ENCODE data around the gene HPCAL4. TPM values are rescaled to one million over a fixed set of nuclear protein-coding genes. Genes with fewer than 3 reads are reported as not detected.

The HPCAL4 gene
- total RNA-seq, 1 donor from 2014 or later = 0.13 TPM

DNA sequence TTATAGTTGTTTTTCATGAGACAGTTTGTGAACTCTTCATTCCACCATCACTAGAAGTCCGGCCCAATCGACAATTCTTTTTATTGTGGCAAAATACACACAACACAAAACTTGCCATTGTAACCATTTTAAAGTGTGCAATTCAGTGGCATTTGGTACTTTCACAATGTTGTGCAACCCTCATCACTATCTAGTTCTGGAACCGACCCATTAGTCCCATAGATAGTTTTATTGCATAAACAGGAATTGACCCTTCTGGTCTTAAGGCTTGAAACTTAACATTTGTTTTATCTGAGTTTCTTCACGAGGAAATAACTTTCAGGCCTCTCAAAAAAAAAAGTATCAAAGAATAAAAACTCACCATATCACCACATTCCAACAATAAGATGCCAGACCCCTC lies 38.6 kb upstream of the HPCAL4 start:
- H3K4me3 Mint-ChIP-seq = no peak overlapping the region
- H3K4me1 Mint-ChIP-seq = peaks cover 3% of the 10 kb centered on the region
- peaks cover 35% of the 10 kb centered on the region for H3K27me3 Mint-ChIP-seq (ENCODE audit: insufficient read depth, low read depth)

DNA sequence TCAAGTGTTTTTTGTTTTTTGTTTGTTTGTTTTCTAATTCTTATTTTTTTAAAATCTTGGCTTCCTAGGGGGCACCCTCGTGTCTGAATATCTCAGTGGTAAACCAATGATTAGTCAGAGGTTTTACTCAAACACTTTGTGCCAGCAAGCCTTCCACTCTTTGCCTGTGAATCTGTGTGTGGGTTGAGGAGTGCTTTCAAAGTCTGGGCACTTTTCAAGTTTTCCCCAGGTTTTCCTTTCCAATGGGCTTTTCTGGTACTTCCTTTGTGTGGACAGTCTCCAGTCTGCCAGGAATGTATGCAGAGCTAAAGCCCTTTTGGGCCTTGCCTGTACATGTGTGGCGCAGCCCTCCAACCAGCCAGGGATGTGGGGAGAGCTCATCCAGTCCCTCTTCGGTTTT lies 37.8 kb upstream of the HPCAL4 start:
- H3K4me3 ChIP-seq = no peak overlapping the region
- peaks cover 3% of the 10 kb centered on the region for H3K4me1 Mint-ChIP-seq
- peaks cover 37% of the 10 kb centered on the region for H3K27me3 Mint-ChIP-seq (ENCODE audit: insufficient read depth, low read depth)
- H4K20me1 ChIP-seq (ENCODE audit: low read depth) = no peaks in the 10 kb centered on the region
- no peaks in the 10 kb centered on the region for H3K9me3 Mint-ChIP-seq
- no peaks in the 10 kb centered on the region for H3K4me1 ChIP-seq
- peaks cover 100% of the 10 kb centered on the region for H3K27me3 ChIP-seq
- H3K79me2 ChIP-seq (ENCODE audit: low read depth) = no peaks in the 10 kb centered on the region
- H3K27ac Mint-ChIP-seq = no peak overlapping the region
- H3K27ac ChIP-seq = no peak overlapping the region
- no peak for TF ChIP-seq EZH2 (IDR thresholded peaks at IDR 0.05)
- TF ChIP-seq, protein P1, sequence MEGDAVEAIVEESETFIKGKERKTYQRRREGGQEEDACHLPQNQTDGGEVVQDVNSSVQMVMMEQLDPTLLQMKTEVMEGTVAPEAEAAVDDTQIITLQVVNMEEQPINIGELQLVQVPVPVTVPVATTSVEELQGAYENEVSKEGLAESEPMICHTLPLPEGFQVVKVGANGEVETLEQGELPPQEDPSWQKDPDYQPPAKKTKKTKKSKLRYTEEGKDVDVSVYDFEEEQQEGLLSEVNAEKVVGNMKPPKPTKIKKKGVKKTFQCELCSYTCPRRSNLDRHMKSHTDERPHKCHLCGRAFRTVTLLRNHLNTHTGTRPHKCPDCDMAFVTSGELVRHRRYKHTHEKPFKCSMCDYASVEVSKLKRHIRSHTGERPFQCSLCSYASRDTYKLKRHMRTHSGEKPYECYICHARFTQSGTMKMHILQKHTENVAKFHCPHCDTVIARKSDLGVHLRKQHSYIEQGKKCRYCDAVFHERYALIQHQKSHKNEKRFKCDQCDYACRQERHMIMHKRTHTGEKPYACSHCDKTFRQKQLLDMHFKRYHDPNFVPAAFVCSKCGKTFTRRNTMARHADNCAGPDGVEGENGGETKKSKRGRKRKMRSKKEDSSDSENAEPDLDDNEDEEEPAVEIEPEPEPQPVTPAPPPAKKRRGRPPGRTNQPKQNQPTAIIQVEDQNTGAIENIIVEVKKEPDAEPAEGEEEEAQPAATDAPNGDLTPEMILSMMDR (IDR thresholded peaks at IDR 0.05) = no peak
- TF ChIP-seq EZH2phosphoT487 (IDR thresholded peaks at IDR 0.05) = no peak
- no peak for DNase-seq (ENCODE audit: low spot score)
- no peaks in the 10 kb centered on the region for H3K9me3 ChIP-seq (ENCODE audit: low read depth)
- no peaks in the 10 kb centered on the region for H3K36me3 ChIP-seq
- H2AFZ ChIP-seq (replicated peaks) = peak overlapping the region; percentile 6
- H3F3A ChIP-seq (ENCODE audit: low read depth) = no peaks in the 10 kb centered on the region
- no peak overlapping the region for H3K9ac ChIP-seq
- H3K36me3 Mint-ChIP-seq = no peaks in the 10 kb centered on the region
- no peak overlapping the region for H3K4me3 Mint-ChIP-seq
- H3K4me2 ChIP-seq = no peak overlapping the region

More for the DNA sequence above, 38.6 kb upstream of the HPCAL4 start:
- Mint-ChIP-seq H3K27ac (no peak overlapping the region), H3K9me3 (no peaks in the 10 kb centered on the region), H3K36me3 (no peaks in the 10 kb centered on the region)
- Histone ChIP-seq H3K36me3 (no peaks in the 10 kb centered on the region), H3K79me2 (ENCODE audit: low read depth) (no peaks in the 10 kb centered on the region), H3K4me2 (no peak overlapping the region), H2AFZ (replicated peaks) (no peak overlapping the region), H3K27me3 (peaks cover 100% of the 10 kb centered on the region), H3K4me3 (no peak overlapping the region), H3K9me3 (ENCODE audit: low read depth) (no peaks in the 10 kb centered on the region), H3K4me1 (no peaks in the 10 kb centered on the region), H3K27ac (no peak overlapping the region), H3K9ac (no peak overlapping the region), H4K20me1 (ENCODE audit: low read depth) (no peaks in the 10 kb centered on the region), H3F3A (ENCODE audit: low read depth) (no peaks in the 10 kb centered on the region)
- no peak for DNase-seq (ENCODE audit: low spot score)
- TF ChIP-seq, protein P1 (IDR thresholded peaks at IDR 0.05) = no peak
- TF ChIP-seq EZH2phosphoT487 (IDR thresholded peaks at IDR 0.05) (no peak), EZH2 (IDR thresholded peaks at IDR 0.05) (no peak)

GRCh38 chr1:39727932-39728317 lies 36.7 kb upstream of the HPCAL4 start:
- Histone ChIP-seq H3K4me1 (no peaks in the 10 kb centered on the region), H3K4me2 (no peak overlapping the region), H3K36me3 (no peaks in the 10 kb centered on the region), H3K27me3 (peaks cover 100% of the 10 kb centered on the region), H3K4me3 (no peak overlapping the region), H2AFZ (replicated peaks) (no peak overlapping the region), H3K27ac (no peak overlapping the region), H3K79me2 (ENCODE audit: low read depth) (no peaks in the 10 kb centered on the region), H3K9ac (no peak overlapping the region), H3F3A (ENCODE audit: low read depth) (no peaks in the 10 kb centered on the region), H3K9me3 (ENCODE audit: low read depth) (no peaks in the 10 kb centered on the region), H4K20me1 (ENCODE audit: low read depth) (no peaks in the 10 kb centered on the region)
- DNase-seq (ENCODE audit: low spot score) = no peak
- Mint-ChIP-seq H3K4me3 (no peak overlapping the region), H3K36me3 (no peaks in the 10 kb centered on the region), H3K27me3 (ENCODE audit: insufficient read depth, low read depth) (peaks cover 38% of the 10 kb centered on the region), H3K9me3 (no peaks in the 10 kb centered on the region), H3K4me1 (no peaks in the 10 kb centered on the region), H3K27ac (no peak overlapping the region)
- TF ChIP-seq, protein P1 (IDR thresholded peaks at IDR 0.05) = no peak
- no peak for TF ChIP-seq EZH2 (IDR thresholded peaks at IDR 0.05)
- no peak for TF ChIP-seq EZH2phosphoT487 (IDR thresholded peaks at IDR 0.05)

Measured in neural progenitor cell (in vitro differentiated cells).